ENCODE results near the gene CPS1.
A peak's percentile ranks its signal among the peaks of the same experiment; 100 is the strongest.

The CPS1 gene

GRCh38 chr2:210556329-210556980, at the start of gene CPS1:
Gene CPS1 (plus strand): TSS chr2:210556599. CDS start chr2:210556734, 135 bp downstream.
- no peak for DNase-seq

DNA sequence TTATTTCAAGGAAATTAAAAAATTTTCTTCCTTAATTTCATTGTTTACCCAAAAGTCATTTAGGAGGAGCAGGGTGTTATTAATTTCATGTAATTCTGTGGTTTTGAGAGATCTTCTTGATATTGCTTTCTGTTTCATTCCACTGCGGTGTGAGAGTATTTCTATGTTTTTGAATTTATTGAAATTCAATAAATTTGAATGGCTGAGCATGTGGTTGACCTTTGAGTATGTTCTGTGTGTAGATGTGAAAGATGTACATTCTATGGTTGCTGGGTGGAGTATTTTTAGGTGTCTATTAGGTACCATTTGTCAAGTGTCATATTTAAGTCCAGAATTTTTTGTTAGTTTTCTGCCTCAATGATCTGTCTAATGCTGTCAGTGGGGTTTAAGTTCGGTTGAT, 40.5 kb upstream of the CPS1 start:
- no peak for DNase-seq

- no peak for DNase-seq
Observed at GRCh38 chr2:210517264-210517663, 39.1 kb upstream of the CPS1 start.

GRCh38 chr2:210519594-210519993, 36.8 kb upstream of the CPS1 start:
- DNase-seq: peak in 8 of 51 donors; percentile 5 to 62 (median 20)

DNA sequence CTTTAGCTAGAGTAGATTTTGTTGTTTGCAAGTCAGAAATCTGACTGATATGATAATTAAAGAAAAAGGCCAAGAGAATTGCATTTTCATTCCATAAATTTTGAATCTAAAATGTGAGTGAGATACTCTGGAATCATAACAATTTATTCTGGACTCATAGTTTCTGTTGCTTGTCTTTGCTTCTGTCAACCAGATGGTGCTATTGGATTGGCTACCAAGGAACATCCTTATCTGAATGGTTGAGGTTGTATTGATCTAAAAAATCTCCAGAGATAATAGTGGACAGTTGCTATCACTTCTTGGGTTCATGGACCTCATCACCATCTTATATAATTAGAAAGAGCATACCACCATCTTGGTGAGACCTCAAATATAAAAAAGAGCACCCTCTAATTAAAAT, 34.0 kb upstream of the CPS1 start:
- DNase-seq: no peak

DNA sequence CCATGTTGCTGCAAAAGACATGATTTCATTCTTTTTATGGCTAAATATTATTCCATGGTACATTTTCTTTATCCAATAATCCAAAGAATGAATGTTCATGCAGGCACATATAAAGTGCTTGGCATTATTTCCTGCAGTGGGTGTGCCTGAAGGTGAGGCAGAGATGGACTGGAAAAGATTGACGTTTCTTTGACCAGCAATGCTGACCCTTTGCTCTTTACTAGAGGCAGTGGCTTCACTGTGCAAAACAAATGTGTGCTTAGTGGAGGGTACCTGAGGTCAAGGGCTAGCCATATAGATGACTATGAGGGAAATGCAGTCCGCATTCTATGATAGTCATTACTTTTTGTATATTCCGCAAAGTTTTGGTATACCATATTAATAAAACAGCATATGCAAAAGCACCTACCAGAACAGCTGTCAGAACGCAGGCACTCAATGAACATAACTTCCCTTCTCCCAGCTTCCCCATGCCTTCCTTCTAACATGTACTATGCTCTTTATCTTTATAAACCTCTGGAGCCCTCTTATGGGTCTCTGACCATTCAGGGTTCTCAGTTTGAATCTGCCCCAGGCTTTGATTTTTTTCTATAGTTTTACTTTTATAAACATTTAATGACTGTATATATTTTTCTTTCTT, 32.6 kb upstream of the CPS1 start:
- DNase-seq: no peak

DNA sequence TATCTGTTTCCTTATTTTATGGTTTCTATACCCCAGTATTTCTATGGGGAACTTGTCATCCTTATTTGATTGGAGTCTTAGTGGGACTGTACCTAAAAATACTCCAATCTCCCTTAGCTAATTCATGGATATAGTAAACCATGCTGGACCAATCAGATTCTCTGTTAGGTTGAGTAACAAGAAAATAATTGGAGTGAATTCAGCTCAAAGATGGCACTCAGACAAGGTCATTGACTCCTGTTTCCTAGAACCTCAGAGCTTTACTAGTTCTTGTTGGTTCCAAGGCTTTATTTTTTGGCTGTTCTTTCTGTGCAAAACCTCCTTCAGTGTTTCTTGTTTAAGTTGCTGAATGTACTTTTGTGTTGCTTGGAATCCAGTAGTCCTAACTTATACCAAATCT, 31.9 kb upstream of the CPS1 start:
- DNase-seq: no peak

DNA sequence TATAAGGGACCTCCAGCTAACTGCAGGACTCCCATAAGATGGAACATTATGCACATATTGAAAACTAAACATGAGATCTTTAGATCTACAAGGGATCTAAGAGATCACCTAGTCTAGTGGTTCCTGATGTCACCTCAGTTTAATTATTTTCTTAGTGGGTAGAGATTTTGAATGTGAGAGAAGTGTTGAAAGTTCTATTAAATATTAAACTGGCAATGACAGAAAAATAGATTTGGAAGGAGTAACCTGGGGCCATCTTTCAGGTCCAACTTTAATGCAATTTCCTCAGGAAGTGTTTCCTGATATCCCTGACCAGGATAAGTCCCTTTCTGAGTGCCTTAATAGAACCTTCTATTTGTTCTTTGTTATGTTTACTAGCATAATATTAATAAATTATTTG, 29.1 kb upstream of the CPS1 start:
- DNase-seq: no peak

DNA sequence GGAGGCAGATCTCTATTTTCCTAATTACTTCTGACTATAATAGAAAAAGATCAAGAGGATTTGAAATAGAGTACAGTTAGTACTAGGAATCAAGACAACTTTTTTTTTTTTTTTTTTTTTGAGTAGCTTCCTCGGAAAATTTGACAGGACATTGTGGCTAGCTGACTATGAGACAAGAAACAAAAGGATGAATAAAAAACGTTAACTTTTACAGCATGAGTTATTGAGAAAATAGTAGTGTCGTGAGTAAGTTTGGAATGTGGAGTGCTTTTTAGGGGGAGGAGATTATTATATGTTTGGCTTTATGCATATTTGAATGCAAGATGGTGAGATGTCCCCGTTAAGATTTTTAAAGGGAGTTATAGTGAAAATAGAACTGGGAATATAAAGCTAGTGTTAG, 27.7 kb upstream of the CPS1 start:
- DNase-seq: no peak

GRCh38 chr2:210531050-210531449, 25.3 kb upstream of the CPS1 start:
- no peak for DNase-seq

DNA sequence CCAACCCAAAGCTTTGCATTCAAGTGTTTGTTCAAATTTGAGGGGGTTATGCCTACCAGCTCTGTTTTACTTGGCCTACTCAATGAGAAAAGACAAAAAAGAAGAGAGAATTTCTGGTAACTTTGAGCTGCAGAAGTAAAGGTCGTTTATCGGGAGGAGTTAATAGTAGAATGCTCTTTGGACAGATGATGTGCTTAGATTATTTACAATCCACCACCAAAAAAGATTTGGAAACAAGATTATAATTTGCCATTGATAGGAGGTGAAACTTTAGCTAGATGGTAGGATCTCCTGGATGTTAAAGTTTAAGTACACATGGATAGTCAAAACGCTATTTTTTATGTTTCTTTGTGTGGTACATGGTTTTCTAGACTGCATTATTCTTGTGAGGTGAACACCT, 24.9 kb upstream of the CPS1 start:
- DNase-seq: no peak

GRCh38 chr2:210533389-210533788, 23.0 kb upstream of the CPS1 start:
- no peak for DNase-seq

DNA sequence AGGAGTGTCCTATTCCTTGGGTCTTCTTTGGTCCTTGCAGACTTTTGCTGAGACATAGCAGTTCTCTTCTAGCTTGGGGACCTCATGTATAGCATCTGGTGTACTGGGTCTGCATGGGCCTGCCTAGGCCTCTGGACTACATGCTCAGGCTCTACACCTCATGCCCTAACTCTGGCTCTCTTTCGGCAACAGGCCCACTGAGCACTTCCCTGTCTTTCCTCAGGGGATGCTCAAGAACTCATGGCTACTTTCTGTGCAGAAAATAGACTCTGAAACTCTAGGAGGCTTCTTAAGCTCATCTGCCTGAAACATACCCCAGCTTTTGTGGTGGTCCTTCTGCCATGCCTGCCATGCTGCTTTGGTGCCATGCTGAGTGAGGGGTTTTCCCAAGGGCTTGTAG, 21.5 kb upstream of the CPS1 start:
- no peak for DNase-seq

DNA sequence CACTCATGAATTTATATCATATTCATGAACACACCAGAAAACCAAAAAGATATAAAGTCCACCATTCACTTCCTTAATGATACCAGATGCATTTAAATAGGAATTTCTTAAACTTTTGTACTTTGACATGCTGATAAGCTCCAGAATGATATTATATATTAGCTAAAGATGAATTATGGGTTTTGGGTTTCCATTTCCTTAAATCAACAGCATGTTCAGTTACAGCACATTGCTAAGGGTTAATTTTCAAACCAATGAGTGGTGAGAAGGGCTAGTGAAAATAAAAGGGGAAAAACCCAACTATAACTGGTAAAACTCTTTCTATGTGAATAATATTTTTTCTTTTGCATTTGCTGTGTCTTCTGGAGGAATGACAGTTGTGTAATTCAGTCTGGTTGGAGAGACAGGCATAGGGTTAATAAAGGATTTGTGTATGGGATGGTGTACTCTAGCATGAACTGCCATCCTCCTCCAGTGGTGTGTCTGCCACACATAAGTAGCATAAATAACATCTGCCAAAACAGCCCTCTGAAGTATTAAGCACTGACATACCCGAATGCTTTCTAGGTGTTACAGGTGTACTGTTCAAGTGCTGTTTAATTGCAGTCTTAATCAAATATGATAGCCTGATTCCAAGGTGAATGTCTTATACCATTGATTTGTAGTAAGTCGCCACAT, 19.3 kb upstream of the CPS1 start:
- DNase-seq: no peak

DNA sequence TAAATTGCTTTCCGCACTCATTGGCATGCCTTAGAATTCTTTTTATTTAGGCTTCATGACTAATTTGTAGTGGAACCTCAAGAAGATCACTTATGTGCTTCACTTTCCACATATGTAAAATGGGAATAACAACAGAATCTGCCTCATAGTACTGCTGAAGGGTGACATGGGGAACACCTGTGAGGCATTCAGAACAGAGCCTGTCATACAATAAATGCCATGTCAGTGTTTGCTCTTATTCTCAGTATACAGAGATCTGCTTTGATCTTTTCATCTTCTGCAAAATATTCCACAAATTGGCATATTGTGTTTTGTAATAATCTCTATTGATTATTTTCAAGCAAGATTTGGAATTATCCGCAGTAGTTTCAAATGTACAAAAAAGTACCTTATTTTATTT, 17.4 kb upstream of the CPS1 start:
- DNase-seq: no peak

DNA sequence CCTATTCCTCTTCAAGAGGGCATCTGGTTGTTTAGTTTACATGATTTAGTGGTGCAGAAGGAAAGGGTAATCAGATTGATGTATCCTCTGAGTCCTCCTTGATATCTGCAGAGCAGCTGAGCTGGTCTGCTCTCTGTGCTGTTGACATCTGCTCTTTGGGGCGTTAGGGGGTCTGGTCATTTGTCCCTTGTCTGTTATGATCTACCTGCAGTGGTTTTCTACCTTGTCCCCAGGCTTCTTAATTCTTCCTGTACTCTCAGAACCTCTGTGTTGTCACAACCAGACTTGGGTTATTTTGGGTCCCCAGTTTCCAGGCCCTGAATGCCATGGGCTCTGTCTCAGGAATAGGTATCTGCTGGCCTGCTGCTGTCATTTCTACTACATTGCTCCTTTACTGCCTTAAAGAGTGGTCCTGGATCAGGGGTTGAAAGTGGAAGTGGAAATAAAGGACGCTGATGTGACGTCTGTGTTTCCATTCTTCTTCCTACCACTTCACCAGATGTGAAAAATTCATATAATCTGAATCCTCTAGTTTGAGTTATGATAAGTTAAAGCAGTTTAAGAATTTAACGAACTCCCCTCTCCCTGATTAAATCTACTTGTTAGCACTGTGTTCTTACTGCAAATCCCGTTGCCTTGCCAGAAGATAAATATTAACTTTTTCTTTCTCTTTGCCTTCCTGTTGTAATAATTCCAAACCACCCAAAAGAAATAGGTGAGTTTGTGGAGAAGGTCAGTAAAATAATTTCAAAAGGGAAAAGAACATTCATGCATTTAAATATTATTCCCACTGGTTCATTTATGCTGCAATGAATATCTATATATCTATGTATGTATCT, 16.6 kb upstream of the CPS1 start:
- DNase-seq: no peak

- no peak for DNase-seq
Observed at GRCh38 chr2:210540471-210540870, 15.9 kb upstream of the CPS1 start.

DNA sequence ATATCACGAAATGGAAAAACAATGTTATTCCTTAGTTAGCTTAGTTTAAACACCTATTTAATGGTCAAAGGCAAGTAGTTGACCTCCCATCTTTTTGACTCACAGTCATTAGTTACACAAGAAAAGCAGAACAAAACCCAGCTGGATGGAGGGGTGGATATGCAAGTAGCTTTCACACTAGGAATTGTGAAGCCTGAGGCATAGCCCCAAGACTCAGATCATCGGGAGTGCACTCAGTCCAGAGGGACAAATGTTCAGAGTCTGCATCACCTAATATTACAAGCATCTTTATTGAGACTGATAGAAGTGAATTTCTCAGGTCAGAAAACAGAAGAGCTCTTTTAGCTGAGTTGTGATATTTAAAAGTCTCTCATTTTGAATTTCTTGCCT, 15.5 kb upstream of the CPS1 start:
- no peak for DNase-seq

DNA sequence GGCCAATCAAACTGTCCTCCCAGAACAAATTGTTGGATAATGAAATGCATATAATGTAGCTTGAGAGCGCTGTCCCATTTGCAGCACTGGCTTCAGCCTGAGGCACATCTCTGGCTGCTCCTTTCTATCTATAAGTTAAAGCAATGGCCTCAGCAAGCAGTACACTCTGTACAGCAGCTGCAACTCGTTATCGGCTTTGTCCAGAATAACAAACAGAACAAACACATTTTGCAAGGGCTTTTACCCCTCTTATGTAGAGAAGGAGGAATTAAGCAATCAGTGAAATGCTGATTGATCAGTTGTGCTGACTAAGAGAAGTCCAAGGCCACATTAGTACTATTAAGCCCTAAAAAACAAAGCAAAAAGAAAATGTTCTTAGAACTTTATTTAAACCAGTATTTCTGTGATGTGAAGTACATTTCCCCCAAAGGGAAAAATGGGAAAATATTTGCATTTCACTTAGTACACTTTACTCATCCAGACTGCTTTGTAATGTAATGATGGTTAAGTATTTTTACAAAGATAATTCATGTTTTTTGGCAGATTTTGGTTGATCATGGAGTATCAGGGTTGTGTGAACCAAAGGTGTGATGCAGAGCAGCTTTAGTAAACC, 15.0 kb upstream of the CPS1 start:
- no peak for DNase-seq

DNA sequence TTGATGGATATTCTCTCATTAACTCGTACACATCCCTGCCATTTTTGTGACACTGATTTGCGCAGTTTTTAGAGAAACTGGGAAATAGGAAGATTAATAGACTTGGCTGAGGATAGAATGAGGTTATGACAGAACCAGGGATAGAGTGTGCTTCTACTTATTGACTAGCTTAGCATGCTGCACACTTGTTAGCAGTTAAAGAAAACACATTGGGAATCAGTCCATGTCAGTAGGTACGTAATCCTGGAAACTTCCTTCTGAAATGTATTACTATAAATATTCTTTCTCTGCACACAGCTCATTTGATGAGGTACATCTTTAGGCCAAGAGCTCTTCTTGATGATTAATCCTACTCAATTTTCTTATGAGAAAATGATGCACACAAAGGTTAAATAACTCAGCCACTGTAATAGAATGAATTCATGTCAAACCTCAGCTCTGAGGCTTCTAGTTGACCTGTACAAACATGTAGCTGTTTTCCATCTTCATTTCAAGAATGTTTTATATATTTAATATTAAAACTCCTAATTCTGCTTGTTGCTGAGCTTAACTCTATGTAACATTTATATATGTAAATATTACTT, 12.3 kb upstream of the CPS1 start:
- no peak for DNase-seq

- DNase-seq: no peak
Observed at GRCh38 chr2:210544831-210545230, 11.6 kb upstream of the CPS1 start.
